Measurements from ENCODE around the gene ZFAND4. TPM values are rescaled to one million over a fixed set of nuclear protein-coding genes. Genes with fewer than 3 reads are reported as not detected.
"Not testable (repeated sequence)": the region's sequence is repeated elsewhere in the genome, so short reads cannot be mapped to it uniquely, and the experiment has no call there.

Gene ZFAND4
- total RNA-seq, 1 donor from 2014 or later, result 29.5 TPM

DNA sequence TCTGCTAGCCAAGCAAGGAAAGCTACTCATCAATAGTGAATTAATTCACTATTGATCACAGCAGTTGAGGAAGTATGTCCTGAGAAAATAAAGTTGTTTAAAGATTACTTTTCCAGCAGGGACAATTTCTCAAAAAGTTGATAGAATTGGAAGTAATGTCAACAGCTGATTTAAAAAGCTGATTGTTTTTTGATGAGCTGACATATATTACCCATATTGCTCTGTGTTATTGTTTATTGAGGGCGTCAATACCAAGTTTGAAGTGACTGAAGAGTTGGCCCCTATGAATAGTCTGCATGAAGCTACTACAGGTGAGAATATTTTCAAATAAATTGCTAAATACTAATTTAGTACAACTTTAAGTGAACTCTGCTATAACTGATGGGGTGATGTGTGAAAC is 28.0 kb downstream of the ZFAND4 start:
- intact Hi-C loops (cut with micrococcal nuclease), result no loop called here

- intact Hi-C loops (cut with micrococcal nuclease), result no loop called here
Measured at GRCh38 chr10:45640941-45641340, 31.6 kb downstream of the ZFAND4 start.

GRCh38 chr10:45640049-45640448 is 32.5 kb downstream of the ZFAND4 start:
- intact Hi-C loops (cut with micrococcal nuclease), result no loop called here

- intact Hi-C loops (cut with micrococcal nuclease), result no loop called here
Measured at GRCh38 chr10:45627412-45628048, 45.0 kb downstream of the ZFAND4 start.

DNA sequence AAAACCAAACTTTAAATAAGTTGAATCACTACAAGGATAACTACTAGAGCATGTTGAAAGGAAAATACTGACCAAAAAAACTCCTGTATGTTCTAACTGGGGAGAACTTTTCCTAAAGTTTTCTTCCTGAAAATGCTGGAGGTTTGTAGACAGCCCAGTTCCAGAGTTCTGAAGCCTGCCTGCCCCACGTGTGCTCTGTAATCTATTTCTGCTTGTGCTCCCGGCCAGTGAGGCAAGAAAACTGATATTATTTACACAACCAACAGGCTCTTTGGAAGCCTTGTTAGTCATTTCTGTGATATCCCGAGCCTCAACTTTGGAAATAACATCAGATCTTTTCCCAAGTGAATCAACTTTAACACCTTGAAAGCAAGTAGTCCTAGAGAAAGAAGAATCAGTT is 46.7 kb downstream of the ZFAND4 start:
- intact Hi-C loops (cut with micrococcal nuclease), result no loop called here

DNA sequence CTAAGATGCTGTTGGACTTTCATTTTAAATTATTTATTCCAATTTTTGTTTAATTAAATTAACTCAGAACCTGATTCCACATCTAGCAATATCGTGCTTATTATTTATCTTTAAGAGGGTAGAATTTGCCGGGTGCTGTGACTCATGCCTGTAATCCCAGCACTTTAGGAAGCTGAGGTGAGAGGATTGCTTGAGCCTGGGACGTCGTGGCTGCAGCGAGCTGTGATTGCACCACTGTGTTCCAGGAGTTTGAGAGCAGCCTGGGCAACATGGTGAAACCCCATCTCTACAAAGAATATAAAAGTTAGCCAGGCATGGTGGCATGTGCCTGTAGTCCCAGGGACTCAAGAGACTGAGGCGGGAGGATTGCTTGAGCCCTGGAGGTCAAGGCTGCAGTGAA is 47.8 kb downstream of the ZFAND4 start:
- intact Hi-C loops (cut with micrococcal nuclease), result no loop called here

DNA sequence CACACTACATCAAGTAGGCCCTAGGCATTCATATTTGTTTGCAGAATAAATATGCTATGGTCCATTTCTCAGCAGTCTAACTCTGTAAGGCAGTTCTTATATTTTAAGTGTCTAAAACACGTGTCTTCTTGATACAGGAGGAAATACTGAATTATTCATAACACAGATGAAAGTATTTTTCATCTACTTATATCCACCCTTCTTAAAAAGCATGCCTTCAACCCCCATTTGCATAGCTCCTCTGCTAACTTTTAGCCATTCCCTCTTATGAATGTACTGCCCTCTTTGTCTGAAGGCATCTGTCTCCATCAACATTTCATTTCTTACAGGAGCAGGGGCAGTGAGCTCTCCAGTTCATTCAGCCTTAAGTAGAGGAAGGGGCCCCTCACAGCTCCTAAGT is 57.7 kb downstream of the ZFAND4 start:
- intact Hi-C loops (cut with micrococcal nuclease), result no loop called here

DNA sequence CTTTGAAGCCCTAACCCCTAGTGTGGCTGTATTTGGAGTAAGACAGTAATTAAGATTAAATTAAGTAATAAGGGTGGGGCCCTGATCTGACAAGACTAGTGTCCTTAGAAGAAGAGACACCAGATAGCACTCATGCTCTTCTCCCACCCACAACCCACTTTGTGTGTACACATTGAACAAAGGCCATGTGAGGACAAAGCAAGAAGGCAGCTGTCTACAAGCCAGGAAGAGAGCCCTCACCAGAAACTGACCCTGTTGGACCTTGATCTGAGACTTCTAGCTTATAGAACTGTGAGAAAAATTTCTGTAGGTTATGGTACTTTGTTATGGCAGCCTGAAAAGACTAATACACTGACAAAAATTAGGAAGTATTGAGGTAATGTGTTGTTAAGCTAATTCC is 59.8 kb downstream of the ZFAND4 start:
- intact Hi-C loops (cut with micrococcal nuclease), result no loop called here

DNA sequence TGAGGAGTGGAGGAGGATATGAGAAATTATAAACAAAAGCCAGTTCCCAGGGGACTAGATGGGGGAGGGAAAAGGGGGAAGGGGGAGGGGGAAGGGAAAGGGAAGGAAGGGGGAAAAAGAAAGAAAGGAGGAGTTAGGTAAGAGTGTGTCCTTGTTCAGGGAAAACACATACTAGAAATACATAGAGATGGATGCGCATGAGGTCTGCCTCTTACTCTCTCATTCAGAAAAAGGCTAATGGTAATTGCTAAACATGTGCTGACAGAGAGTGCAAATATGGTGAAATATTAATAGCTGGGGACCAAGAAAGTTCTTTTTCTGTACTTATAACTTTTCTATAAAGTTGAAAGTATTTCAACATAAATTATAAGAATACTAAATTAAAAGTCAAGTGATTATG is 64.5 kb downstream of the ZFAND4 start:
- intact Hi-C loops (cut with micrococcal nuclease), result no loop called here

DNA sequence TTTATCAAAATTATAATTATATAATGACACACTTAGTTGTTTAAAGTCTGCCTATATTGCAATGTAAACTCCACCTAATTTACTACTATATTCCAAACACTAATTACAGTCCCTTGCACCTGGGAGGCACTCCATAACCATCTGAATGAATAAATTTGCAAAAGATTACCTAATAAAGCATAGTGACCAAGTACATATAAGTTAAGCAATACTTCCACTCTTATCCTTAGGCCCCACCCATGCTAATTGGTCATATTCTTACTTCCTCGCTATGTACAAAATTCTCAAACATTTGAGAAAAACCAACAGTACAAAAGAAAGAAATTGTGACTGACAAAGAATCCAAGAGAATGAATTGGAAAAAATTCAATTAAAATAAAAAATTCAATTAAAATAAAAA is 65.3 kb downstream of the ZFAND4 start:
- intact Hi-C loops (cut with micrococcal nuclease), result loop anchor here (2.0 kb wide), 1 partner anchor 20 kb away; no protein-coding TSS in a partner anchor

DNA sequence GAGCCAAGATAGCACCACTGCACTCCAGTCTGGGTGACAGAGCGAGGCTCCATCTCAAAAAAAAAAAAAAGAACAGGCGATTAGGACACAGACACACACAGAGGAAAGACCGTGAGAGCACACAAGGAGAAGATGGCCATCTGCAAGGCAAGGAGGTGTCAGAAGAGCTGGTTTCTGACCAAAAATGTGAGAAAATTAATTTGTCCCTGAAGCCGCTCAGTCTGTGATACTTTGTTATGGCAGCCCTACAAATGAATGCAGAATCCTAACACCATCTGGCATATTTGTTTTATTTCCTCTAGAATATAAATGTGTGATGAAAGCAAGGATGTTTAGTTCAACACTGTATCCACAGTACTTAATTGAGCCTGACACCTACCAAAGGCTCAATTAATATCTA is 69.7 kb downstream of the ZFAND4 start:
- intact Hi-C loops (cut with micrococcal nuclease), result no loop called here

DNA sequence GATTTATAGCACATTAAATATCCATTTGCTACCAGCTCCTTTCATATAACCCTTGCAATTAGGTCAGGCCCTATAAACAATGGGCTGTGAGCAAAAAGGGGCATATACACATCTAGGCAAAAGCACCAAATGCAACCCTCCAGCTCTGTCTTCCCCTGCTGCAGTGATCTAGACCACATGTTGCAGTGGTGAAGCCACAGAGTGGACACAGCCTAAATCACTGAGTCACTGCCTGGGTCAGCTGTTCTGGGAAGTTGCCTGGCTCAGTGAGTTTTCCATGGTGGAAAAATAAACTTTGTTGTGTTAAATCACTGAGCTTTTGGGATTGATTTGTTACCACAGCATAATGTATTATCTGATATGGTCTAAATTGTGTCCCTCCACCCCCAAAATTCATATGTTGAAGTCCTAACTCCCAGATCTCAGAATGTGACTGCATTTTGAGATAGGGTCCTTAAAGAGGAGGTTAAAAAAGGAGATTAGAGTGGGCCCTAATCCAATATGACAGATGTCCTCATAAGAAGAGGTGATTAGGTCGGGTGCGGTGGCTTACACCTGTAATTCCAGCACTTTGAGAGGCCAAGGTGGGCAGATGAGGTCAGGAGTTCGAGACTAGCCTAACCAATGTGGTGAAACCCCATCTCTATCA is 70.4 kb downstream of the ZFAND4 start:
- intact Hi-C loops (cut with micrococcal nuclease), result no loop called here

DNA sequence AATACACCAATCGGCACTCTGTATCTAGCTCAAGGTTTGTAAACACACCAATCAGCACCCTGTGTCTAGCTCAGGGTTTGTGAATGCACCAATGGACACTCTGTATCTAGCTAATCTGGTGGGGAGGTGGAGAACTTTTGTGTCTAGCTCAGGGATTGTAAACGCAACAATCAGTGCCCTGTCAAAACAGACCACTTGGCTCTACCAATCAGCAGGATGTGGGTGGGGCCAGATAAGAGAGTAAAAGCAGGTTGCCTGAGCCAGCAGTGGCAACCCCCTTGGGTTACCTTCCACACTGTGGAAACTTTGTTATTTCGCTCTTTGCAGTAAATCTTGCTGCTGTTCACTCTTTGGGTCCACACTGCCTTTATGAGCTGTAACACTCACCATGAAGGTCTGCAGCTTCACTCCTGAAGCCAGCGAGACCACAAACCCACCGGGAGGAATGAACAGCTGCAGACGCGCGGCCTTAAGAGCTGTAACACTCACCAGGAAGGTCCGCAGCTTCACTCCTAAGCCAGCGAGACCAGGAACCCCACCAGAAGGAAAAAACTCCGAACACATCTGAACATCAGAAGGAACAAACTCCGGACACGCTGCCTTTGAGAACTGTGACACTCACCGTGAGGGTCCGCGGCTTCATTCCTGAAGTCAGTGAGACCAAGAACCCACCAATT is 71.2 kb downstream of the ZFAND4 start:
- intact Hi-C loops (cut with micrococcal nuclease), result not testable (repeated sequence)

GRCh38 chr10:45600337-45601253 is 72.0 kb downstream of the ZFAND4 start:
- intact Hi-C loops (cut with micrococcal nuclease), result not testable (repeated sequence)

GRCh38 chr10:45599646-45600045 is 72.9 kb downstream of the ZFAND4 start:
- intact Hi-C loops (cut with micrococcal nuclease), result loop anchor here (10.0 kb wide), 4 partner anchors 225 to 685 kb away; partner anchors contain the start of genes ALOX5, ANTXRL, TIMM23 and ZNF22

DNA sequence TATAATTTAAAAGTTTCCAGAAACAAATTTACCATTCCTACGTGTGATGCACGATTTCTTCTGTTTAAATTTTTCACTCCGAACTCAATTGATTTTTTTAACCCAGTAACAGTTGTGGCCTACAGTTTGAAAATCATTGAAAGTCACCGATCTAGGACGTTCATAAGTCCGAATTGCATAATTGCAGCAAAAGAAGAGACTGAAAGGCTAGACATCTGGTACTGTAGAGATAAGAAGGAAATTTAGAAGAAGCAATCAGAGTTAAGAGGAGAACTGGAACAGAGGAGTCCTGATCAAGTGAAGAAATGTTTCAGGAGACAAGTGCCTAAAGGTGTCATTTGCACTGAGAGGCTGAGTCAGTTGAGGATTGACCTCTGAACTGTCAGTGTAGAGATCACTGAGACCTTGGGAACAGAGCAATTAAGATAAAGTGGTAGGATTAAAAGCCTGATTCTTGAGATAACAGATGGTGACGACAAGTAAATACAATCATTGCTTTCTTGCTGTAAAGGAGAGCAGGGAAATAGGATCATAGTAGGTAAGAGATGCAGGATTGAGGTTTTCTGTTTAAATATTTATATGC is 73.5 kb downstream of the ZFAND4 start:
- intact Hi-C loops (cut with micrococcal nuclease), result loop anchor here (10.0 kb wide), 4 partner anchors 224 to 686 kb away; partner anchors contain the start of genes ALOX5, ANTXRL, TIMM23 and ZNF22

DNA sequence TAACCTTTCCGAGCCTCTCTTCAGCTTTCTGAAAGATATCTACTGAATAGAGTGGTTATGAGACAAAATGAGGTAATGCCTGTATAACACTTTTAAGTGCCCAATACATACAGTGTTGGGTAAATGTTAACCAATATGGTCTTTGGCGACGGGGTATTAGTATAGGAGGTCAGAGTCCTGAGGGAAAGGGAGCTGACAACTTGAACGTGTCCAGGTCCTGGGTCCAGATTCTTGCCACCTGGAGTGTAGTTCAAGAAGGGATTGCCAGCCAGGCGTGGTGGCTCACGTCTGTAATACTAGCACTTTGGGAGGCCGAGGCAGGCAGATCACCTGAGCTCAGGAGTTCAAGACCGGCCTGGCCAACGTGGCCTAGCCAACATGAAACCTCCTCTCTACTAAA is 76.0 kb downstream of the ZFAND4 start:
- intact Hi-C loops (cut with micrococcal nuclease), result loop anchor here (10.0 kb wide), 4 partner anchors 222 to 688 kb away; partner anchors contain the start of genes ALOX5, ANTXRL, TIMM23 and ZNF22

- intact Hi-C loops (cut with micrococcal nuclease), result loop anchor here (1.0 to 10.0 kb wide), 11 partner anchors 14 to 690 kb away; partner anchors contain the start of genes ALOX5, ANTXRL, NCOA4 and TIMM23
Measured at GRCh38 chr10:45594276-45595157, 78.1 kb downstream of the ZFAND4 start.

- intact Hi-C loops (cut with micrococcal nuclease), result loop anchor here (1.0 to 10.0 kb wide), 10 partner anchors 14 to 691 kb away; partner anchors contain the start of genes ALOX5, ANTXRL, NCOA4 and TIMM23
Measured at GRCh38 chr10:45593938-45594275, 78.7 kb downstream of the ZFAND4 start.

GRCh38 chr10:45592926-45593325 is 79.6 kb downstream of the ZFAND4 start:
- intact Hi-C loops (cut with micrococcal nuclease), result loop anchor here (10.0 kb wide), 4 partner anchors 218 to 692 kb away; partner anchors contain the start of genes ALOX5, ANTXRL, TIMM23 and ZNF22
